Measurements from ENCODE around the gene CHD1.

CHD1 gene

GRCh38 chr5:98825582-98826375, 103.0 kb downstream of the CHD1 start:
- in situ Hi-C loops (cut with MboI; ENCODE audit: low sequenced_read_pairs): no loop called here

- in situ Hi-C loops (cut with MboI; ENCODE audit: low sequenced_read_pairs): no loop called here
Observed at GRCh38 chr5:98816582-98817222, 112.1 kb downstream of the CHD1 start.

GRCh38 chr5:98813755-98814154, 115.1 kb downstream of the CHD1 start:
- in situ Hi-C loops (cut with MboI; ENCODE audit: low sequenced_read_pairs): no loop called here

- in situ Hi-C loops (cut with MboI; ENCODE audit: low sequenced_read_pairs): no loop called here
Observed at GRCh38 chr5:98810206-98810605, 118.6 kb downstream of the CHD1 start.

GRCh38 chr5:98807806-98808205, 121.0 kb downstream of the CHD1 start:
- in situ Hi-C loops (cut with MboI; ENCODE audit: low sequenced_read_pairs): no loop called here

- in situ Hi-C loops (cut with MboI; ENCODE audit: low sequenced_read_pairs): no loop called here
Observed at GRCh38 chr5:98805070-98805469, 123.7 kb downstream of the CHD1 start.

- in situ Hi-C loops (cut with MboI; ENCODE audit: low sequenced_read_pairs): no loop called here
Observed at GRCh38 chr5:98804066-98804465, 124.7 kb downstream of the CHD1 start.

Data from HL-60/S4 treated with phorbol 12-myristate 13-acetate at 8.2 ng/mL for 4 days and 3 days (cell line).